ENCODE data around the gene SCART1.
A peak's percentile ranks its signal among the peaks of the same experiment; 100 is the strongest.
"Not testable (repeated sequence)": the region's sequence is repeated elsewhere in the genome, so short reads cannot be mapped to it uniquely, and the experiment has no call there.

SCART1 gene

DNA sequence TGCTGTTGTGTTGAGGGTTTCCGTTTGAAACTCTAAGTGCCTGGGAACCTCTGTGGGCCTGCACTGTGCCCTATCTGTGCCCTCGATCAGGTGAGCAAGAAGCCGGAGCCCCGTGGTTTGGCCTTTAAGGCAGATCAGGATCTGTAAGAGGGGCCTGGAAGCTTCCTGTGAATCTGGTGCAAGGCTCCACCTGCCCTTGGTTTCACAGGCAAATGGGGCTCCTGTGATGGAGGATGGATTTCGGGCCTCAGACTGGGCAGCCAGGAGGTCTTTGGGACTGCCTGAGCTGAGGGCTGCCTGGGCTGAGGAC lies 21.6 kb downstream of the SCART1 start:
- peak; percentile 54 for DNase-seq

DNA sequence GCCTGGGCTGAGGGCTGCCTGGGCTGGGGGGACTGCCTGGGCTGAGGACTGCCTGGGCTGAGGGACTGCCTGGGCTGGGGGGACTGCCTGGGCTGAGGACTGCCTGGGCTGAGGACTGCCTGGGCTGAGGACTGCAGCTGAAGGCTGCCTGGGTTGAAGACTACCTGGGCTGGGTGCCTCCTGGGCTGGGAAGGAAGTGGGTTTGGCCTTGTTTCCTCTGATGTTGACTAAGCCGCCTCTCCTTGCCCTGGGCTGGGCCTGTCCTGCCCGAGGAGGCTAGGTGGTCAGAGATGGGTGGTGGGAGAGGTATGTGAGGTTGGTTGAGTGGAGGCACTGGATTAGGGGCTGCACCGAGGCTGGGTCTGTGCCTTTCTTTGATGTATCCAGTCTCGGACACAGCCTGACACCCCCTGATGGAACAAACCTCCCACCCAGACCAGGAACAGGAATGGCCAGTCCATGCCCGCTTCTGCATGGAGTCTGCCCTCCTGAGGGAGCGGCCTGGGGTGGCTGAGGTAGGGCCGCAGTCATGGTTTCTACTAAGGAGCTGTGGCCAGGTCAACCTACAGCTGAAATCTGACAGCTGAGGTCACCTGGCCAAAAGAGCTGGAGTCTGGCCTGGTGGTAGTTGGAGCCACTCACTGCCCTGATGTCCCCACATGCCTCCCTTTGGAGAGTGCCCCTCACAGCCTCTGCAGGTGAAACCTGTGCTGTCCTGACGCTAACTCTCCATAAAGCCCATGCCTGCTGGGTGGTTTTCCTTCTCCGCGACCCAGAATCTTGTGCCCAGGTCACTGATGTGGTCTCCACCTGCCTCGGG lies 22.3 kb downstream of the SCART1 start:
- DNase-seq: no peak

DNA sequence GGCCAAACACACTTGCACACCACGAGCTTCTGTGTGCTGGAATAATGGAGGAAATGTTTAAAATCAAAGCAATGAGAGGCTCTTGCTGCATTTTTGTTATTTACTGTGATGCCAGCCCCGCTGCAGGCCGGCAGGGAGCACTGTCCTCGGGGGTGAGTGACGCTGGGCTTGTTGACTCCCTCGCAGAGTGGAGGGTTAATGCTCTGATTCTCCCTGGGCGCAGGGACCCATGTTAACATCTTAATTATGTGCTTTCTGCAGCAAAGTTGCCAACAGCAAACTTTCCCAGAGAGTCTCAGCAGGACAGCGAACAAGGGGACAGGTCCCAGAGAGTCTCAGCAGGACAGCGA lies 22.9 kb downstream of the SCART1 start:
- no peak for DNase-seq

DNA sequence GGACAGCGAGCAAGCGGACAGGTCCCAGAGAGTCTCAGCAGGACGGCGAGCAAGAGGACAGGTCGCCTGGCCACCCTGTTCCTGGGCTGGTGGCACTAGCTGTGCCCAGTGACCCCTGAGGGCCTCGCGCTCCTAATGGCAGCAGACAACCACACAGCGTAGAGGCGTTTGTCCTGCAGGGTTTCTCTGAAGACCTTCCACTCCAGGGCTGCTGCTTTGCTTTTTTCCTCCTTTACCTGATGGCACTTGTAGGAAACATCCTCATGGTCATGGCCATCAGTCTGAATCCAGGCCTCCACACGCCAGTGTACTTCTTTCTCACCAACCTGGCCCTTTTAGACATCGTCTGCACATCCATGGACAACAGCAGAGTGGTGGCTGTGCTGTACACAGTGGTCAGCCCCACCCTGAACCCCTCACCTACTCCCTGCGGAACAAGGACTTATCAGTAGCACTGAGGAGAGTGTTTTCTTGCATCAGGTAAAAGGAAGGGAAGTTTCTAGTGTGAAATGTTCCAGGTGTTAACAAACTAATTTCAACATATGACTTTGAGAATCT lies 27.4 kb downstream of the SCART1 start:
- DNase-seq: no peak

DNA sequence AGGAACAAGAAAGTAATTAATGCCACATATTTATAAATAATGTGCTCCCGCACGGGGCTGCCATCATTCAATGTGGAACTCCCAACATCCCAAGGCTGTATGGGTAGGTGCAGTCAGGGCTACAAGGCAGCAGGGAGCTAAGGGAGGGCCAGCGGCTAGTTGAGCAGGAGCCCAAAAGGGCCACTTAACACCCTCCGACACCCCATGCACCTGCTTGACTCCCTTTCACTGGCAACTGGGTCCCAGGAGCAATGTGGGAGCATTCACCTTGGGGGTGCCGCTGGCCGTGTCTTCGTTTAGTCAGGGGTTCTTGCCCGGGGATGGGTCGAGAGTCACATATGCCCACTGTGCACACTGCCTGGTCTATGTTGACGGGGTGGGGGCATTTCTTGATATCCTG lies 27.9 kb downstream of the SCART1 start:
- no peak for DNase-seq

DNA sequence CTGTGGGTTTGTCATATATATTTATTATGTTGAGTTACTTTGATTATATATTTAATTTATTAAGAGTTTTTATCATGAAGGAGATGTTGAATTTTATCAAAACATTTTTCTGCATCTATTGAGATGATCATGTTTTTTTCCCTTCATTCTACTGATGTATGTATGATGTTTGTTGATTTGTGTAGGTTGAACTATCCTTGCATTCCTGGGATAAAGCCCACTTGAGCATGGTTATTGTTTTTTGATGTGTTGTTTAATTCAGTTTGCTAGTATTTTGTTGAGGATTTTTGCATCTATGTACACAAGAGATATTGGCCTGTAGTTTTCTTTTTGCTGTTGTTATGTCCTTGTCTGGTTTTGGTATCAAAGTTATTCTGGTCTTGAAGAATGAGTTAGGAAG lies 31.1 kb downstream of the SCART1 start:
- no peak for DNase-seq

DNA sequence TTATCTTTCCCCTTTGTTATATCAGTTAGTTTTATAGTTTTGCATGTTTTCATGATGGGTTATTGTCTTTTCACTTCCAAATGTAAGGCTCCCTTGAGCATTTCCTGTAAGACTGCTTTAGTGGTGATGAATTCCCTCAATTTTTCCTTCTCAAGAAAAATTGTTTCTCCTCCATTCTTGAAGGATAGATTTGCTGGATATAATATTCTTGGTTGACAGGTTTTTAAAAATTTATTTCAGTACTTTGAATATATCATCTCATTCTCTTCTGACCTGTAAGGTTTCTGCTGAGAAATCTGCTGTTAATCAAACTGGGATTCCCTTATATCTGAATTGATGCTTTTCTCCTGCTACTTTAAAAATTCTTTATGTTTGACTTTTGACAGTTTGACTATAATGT lies 33.3 kb downstream of the SCART1 start:
- DNase-seq: no peak

DNA sequence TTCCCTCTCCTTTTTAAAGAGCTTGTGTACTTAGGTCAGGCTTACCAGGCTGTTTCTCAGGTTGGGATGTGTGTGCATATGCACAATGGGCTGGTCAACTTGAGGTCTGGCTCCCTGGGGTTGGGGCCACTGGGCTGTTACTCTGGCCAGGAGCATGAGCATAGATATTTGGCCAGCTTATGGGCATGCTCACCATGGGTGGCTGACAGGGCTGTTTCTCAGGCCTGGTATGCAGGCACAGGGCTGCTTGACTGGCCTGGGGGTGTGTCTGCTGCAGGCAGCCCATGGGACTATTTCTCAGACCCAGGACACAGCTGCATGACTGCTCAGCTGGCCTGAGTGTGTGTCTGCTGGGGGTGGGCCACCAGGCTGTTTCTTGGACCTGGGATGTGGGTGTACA lies 34.6 kb downstream of the SCART1 start:
- no peak for DNase-seq

DNA sequence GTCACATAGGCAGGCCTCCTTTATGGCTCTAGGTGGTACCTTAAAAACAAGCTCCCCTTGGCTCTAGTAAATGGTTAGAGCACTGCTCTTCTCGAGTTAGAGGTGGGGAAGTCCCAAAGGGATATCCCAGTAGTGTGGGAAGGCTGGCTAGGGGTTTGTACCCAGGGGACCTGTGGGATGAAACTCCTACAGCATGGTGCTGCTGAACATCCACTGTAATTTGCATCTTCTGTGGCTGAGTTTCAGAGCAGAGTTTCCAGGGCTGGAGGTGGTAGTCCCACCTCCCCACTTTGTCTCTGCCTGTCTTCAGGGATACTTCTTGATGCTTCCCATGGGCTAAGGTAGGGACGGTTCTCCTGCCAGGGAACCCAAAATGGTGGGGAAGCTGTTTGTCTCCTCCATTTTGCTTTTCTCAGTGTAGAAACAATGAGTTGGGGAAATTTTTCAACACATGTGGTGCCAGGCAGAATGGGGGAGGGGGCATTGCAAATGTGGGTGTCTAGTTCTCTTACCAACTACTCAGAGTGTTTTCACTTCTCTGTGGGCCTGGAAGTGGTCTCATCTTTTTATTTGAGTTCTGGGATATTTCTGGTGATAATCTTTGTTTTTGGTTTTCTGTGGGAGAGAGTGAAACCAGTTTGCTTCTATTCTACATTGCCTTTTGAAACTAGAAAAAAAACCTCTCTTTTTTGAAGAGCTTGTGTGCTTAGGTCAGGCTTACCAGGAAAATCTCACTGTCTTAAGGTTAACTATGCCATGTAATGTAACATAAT lies 36.3 kb downstream of the SCART1 start:
- peak; percentile 38 for DNase-seq

DNA sequence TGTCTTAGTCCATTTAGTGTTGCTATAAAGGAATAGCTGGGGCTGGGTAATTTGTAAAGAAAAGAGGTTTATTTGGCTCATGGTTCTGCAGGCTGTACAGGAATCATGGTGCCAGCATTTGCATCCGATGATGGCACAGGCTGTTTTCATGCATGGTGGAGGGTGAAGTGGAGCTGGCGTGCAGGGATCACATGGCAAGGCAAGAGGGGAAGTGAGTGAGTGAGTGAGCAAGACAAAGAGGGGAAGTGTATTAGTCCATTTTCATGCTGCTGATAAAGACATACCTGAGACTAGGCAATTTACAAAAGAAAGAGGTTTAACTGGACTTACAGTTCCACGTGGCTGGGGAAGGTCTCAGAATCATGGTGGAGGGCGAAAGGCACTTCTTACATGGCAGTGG lies 39.8 kb downstream of the SCART1 start:
- DNase-seq: not testable (repeated sequence)

DNA sequence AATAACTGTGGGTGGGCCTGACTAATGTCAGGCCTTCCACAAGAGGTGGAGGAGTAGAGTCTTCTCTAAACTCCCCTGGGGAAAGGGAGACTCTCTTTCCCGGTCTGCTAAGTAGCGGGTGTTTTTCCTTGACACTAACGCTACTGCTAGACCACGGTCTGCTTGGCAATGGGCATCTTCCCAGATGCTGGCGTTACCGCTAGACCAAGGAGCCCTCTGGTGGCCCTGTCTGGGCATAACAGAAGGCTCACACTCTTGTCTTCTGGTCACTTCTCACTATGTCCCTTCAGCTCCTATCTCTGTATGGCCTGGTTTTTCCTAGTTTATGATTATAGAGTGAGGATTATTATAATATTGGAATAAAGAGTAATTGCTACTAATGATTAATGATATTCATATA lies 43.6 kb downstream of the SCART1 start:
- DNase-seq: peak; percentile 19

DNA sequence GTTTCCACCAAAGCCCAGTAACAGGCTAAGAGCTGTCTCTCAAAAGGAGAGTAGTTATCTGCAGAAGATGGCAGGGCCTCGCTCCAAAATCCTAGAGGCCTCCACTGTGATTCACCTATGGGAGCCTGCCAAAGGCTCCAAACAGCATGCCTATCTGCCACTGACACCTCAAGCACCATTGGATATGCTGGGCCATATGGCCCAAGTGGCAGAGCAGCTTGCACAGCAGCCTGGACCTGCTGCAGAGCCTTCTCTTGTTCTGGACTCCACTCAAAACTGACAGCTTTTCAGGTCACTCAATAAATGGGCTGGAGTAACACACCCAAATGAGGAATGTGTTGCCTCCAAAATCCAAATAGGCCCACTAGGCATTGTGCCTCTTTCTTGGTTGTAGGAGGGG lies 45.4 kb downstream of the SCART1 start:
- not testable (repeated sequence) for DNase-seq

DNA sequence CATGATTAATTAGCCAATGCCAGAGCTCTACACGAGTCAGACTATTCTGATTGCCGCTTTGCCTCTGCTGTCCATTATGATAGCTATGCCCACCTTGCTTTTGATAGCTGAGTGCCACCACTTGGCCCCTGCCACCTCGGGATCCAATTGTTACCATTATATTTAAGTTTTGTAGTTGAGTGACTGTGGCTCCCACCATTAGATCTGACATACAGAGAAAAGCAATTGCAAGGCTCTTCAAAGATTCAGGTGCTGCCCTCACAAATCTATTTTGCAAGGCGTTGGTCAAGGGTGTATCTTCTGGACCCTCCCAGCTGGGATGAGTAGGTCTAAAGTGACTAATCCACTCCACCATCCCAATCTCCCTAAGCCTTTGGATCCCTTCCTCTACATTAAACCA lies 47.2 kb downstream of the SCART1 start:
- DNase-seq: not testable (repeated sequence)

DNA sequence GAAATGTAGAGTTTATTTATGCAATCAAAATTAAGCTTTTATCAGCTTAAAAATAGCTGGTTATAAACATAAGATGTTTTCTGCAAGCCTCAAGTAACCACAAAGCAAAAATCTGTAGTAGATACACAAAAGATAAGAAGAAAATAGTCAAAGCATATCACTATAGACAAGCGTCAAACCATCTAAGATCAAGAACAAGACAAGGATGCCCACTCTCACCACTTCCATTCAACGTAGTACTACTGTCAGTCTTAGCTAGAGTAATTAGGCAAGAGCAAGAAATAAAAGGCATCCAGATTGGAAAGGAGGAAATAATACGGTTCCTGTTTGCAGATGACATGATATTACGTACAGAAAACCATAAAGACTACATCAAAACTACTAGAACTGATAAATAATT lies 56.0 kb downstream of the SCART1 start:
- DNase-seq: no peak

DNA sequence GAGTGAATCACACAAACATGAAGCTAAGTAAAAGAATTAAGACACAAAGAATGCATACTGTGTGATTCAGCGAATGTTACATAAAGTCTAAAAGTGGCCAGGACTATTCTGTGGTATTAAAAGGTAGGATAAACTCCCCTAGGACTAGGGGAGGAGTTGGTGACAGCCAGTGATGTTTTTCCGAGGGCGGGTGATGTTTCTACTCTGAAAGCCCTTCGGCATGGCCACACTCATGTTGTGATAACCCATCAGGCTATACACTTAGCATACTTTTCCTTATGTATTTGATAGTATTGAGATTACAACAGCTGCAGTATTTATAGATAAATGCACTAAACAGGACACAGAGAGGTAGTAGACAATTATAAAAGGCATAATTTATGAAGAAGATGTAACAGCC lies 57.7 kb downstream of the SCART1 start:
- no peak for DNase-seq

DNA sequence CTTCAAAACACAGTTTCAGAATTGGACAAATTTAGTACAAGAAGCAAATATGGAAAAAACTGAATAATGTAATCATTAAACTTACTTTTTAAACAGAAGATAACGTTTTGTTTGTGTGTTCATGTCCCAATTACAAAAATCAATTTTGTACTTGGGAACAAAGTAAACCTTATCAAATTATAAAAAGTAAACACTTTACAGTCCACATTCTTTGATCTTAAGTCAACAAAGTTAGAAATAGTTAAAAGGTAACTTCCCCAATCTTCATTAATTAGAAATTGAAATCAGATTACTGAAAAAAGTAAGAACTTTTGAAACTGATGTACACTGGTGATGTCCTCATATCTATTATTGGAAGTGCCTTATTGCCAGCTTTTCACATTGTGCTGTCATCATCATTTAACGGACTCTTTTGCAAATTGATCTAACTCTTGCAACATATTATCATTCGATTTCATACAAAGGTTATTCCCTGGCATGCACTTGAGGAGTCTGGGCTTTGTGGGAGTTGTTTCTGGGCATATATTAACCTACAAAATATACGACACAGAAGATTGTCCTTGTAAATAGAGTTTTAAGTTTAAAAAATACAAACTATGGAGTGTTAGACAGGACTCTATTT lies 58.3 kb downstream of the SCART1 start:
- no peak for DNase-seq

DNA sequence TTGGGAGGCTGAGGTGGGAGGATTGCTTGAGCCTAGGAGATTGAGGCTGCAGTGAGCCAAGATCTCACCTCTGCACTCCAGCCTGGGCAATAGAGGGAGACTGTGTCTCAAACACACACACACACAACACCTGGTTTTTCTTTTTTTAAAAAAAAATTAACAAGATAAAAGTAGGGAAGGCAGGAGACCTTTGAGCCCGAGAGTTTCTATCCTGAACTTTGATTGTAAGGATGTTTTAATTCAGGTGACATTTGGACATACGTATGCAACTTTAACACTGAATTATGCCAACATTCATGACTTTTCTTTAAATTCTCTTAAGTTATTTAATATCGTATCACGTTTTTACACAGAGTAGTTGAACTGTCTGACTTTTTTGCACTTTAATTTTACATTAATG lies 61.7 kb downstream of the SCART1 start:
- DNase-seq: no peak

DNA sequence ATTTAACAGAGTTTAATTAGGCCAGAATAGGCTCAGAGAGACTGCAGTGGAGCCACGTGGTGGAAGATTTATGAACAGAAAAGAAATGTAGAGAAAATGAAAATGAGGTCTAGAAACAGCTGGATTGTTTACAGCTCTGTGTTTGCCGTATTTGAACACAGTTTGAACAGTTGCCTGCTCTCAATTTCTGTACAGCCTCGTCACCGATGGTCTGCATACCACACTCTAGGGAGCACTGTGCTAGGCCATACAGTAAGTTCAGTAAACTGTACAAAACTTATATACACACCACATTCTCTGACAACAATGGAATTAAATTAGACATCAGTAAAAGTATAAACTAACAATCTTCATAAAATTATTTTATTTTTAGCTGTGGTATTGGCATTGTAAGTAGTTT lies 62.3 kb downstream of the SCART1 start:
- DNase-seq: no peak

DNA sequence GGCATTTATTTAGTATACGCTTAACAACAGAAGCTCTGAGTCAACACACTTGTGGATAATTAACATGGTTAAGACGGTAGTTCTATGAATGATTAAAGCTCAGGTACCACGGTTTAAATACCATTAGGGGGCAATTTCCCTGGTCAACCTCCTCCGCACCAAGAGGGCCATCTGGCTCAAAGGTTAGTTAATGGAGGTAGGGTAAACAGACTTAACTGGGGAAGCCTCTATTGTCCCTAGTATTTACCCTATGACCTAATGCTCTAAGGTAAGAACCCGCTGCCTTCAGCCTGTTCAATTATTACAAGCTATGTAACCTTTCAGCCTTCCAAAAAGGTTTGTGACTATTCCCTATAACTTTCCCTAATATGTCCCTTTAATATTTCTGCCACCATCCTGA lies 64.8 kb downstream of the SCART1 start:
- not testable (repeated sequence) for DNase-seq

Data from activated CD4-positive, alpha-beta T cell treated with anti-CD3 and anti-CD28 coated beads for 48 hours (primary cell).